HG03039 (cell line): ENCODE data around the gene NDOR1.

Experiments
- ATAC-seq: cut with Tn5 transposase; IDR thresholded peaks from one replicate; pipeline ENCODE4 v1.9.1; 2021; ENCODE audit warnings: mild to moderate bottlenecking, moderate library complexity; ENCODE audit not compliant: unreplicated experiment

NDOR1 gene

DNA sequence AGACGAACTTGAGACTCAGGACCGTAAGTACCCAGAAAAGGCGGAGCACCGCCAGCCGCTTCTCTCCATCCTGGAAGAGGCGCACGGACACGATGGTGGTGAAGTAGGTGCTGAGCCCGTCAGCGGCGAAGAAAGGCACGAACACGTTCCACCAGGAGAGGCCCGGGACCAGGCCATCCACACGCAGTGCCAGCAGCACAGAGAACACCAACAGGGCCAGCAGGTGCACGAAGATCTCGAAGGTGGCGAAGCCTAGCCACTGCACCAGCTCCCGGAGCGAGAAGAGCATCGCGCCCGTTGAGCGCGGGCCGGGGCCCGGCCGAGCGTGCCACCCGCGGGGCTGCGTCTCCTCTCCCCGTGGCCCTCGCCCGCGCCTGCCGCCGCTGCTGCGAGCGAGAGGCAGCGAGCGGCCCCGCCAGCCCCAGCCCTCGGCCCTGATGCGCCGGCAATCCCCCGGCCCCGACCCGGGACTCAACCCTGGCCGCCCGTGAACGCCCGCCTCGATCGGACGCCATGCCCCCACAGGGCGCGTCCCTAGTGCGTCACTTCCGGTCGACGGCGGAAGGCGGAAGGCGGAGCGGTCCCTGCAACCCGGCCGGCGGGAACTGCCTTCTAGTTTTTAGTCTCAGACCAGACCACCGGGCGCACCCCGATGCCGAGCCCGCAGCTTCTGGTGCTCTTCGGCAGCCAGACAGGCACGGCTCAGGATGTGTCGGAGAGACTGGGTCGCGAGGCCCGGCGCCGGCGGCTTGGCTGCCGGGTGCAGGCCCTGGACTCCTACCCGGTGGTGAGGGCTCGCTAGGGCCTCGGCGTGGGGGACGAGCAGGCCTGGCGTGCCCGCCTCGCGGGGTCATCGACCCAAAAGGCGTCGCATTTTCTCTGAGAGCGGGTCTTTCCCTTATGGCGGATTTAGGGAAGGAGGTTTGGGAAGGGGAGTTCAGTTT lies at the start of gene NDOR1, which contains the start of gene TMEM203:
TSS of gene NDOR1 (plus strand) at position 575 of the 944 bp plus-strand sequence. CDS start at position 653, 78 bp downstream.
TSS of gene TMEM203 (minus strand) at position 523 of the 944 bp plus-strand sequence. CDS start at position 289, 234 bp downstream.
- ATAC-seq = peak; percentile 42

DNA sequence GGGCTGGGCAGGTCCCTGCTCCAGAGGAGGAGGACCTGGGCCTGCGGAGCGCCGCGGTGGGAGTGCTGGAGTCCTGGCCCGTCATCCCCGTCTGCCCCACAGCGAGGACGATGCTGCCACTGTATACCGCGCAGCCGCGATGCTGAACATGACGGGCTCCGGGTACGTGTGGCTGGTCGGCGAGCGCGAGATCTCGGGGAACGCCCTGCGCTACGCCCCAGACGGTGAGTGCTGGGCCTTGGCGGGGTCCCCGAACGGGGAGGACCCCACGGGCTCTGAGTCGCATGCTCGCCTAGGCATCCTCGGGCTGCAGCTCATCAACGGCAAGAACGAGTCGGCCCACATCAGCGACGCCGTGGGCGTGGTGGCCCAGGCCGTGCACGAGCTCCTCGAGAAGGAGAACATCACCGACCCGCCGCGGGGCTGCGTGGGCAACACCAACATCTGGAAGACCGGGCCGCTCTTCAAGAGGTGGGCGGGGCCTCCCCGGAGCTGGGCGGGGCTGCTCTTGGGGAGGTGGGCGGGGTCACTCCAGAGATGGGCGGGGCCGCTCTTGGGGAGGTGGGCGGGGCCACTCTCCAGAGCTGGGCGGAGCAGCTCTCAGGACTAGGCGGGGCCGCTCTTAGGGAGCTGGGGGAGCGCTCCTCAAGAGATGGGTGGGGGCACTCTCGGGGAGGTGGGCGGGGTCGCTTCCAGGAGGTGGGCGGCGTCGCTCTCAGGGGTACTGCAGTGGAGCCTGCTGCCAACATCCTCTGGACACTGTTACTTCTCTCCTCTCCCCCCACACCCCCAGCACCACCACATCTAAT lies 48.7 kb upstream of the NDOR1 start:
- ATAC-seq = no peak

DNA sequence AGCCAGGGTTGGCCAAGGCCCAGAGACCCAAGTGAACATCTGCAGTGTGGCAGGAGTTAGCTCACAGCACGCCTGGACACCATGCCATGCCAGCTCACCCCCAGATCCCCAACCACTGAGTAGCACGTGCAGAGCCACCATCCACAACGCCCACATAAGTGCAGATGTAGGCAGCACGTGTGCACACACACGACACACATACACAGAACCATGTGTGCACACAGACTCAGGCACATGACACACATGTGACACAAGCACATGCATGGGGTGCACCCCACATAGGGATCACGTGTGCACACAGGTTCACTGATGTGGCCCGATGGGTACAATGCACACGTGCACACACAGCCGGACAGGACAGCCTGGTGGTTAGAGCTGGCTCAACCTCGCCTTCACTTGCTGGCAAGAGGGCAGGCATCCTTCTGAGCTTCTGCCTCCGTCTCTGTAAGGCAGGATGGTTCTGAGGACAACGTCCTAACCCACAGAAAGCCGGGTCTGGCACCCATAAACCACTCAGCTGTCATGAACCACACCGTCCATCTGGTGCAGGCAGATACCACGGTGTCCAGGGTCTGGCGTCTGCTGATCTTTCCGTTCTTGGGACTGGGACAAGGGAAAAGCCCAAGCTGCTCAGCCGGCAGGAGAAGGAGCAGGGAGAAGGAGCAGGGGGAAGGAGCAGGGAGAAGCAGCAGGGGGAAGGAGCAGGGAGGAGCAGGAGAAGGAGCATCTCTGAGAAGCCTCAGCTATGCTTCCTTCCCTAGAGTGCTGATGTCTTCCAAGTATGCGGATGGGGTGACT lies 47.7 kb upstream of the NDOR1 start:
- ATAC-seq = no peak

DNA sequence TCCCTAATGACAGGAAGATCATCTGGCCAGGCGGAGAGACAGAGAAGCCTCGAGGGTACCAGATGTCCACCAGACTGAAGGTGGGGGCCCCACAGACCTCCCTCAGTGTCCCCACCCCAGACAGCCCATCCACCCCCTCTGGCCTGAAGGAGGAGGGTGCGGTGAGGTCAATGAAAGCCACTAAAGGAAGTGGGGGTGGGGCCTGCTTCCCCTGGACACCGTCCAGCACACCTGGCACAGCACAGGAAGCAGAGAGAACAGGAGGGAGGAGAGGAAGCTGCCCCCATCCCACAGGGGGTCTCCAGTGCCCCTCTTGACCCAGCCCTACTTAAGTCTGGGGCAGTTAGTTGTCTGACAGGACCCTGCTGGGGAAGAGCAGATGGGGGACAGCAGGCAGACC lies 46.9 kb upstream of the NDOR1 start:
- no peak for ATAC-seq

- no peak for ATAC-seq
These were observed 46.1 kb upstream of the NDOR1 start for GRCh38 chr9:137159105-137160053.

- no peak for ATAC-seq
These were observed 45.5 kb upstream of the NDOR1 start for GRCh38 chr9:137160054-137160425.

- ATAC-seq = no peak
These were observed 44.6 kb upstream of the NDOR1 start for GRCh38 chr9:137160716-137161557.

- ATAC-seq = no peak
These were observed 43.7 kb upstream of the NDOR1 start for GRCh38 chr9:137161558-137162486.

DNA sequence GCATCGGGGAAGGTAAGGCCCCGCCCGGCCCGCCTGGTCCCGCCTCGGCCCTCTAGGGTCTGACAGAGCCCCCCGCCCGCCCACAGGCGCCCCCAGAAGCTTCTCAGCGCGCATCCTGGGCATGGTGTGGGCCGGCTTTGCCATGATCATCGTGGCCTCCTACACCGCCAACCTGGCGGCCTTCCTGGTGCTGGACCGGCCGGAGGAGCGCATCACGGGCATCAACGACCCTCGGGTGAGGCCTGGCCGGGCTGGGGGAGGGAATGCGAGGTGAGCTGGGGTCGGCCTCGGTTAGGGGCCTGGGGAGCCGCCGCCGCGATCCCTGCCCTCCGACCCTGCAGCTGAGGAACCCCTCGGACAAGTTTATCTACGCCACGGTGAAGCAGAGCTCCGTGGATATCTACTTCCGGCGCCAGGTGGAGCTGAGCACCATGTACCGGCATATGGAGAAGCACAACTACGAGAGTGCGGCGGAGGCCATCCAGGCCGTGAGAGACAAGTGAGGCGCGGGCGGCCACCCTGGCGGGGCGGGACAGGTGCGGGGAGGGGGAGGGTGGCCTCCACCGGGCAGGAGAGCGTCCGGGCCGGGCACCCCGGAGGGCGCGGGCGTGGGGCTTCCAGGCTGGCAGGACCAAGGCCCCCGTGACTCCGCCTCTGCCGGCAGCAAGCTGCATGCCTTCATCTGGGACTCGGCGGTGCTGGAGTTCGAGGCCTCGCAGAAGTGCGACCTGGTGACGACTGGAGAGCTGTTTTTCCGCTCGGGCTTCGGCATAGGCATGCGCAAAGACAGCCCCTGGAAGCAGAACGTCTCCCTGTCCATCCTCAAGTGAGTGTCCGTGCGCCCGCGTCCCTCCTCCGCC lies 42.8 kb upstream of the NDOR1 start:
- no peak for ATAC-seq

DNA sequence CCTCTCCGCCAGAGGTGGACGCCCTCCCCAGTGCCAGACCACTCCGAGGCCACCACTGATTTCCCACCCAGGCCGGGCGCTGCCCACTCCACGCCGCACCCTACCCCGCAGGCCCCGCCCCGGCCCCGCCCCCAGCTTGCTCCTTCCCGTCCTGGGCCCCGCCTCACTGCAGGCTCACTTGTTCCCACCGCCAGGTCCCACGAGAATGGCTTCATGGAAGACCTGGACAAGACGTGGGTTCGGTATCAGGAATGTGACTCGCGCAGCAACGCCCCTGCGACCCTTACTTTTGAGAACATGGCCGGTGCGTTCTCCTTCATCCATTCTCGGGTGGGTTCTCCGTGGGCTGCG lies 42.2 kb upstream of the NDOR1 start:
- ATAC-seq = no peak

GRCh38 chr9:137163805-137164204 lies 41.7 kb upstream of the NDOR1 start:
- ATAC-seq = no peak

DNA sequence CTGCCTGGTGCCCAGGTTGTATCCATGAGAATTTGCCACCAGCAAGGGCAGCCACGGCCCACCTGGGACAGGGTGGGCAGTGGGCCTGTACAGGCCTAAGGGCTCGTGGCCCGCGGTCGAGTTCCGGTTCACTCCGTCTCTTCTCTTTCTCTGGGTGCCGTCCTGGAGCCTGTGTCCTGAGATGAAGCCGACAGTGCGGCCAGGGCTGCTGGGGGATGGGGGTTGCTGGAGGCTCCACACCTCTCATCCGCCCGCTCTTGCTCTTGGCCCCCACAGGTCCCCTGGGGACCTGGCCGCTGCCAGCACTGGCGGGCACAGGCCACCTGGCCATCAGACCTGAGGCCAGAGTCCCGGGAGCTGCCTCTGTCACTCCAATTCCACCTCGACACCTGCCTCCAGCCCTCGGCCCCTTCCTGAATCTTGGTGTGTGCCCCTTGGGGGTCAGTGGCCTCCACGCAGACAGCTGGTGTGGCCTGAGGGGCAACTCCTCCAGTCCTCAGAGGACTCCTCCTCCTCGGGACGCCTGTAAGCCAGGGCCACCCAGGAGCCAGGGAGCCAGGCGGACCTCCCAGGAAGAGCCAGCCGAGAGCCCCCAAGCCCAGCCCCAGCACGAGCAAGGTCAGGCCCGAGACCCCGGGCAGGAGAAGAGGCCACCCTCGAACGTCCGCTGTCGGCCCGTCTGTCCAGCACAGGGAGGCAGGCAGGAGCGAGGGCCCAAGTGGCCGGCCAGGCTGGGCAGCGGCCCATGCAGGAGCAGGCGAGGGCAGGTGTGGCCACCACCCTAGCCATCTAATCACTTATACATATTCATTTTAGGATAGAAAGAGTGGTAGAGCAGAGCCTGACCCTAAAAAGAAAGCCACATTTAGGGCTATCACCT lies 40.9 kb upstream of the NDOR1 start:
- no peak for ATAC-seq

- no peak for ATAC-seq
These were observed 40.2 kb upstream of the NDOR1 start for GRCh38 chr9:137165250-137165836.

DNA sequence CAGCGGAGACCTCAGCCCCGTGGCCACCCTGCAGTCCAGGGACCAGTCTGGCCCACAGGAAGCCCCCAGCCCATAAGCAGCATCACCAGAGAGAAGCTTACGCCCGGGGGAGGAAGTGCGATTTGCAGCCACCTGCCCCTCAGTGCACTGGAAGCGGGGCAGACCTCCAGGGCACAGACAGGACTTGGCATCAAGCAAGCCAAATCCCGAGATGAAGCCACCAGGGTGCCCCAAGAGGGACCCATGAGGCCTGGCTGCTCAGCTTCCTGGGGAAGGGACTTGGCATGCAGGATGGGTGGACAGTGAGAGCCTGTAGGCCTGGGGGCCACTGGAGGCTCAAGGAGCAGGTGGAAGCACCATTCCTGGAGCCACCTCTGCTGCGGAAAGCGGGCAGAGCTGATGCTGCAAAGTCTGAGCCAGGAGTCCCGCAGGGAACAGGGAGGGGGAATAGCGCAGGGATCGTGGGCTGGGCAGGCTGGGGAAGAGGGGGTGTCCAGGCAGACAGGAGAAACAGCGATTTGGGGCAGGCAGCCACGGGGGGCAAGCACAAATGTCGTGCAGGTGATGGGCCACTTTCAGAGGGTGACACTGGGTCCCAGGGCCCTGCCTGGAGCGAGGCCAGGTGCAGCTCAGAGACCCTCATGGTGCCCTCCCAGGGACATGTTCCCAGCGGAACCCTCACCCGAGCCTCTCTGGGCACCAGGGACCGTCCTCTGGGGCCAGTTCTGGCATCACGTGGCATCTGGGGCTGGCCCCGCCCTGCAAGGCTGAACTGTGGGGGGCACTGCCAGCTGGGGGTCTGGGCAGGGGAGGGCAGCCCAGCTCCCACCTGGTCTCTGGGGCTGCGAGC lies 38.9 kb upstream of the NDOR1 start:
- no peak for ATAC-seq

DNA sequence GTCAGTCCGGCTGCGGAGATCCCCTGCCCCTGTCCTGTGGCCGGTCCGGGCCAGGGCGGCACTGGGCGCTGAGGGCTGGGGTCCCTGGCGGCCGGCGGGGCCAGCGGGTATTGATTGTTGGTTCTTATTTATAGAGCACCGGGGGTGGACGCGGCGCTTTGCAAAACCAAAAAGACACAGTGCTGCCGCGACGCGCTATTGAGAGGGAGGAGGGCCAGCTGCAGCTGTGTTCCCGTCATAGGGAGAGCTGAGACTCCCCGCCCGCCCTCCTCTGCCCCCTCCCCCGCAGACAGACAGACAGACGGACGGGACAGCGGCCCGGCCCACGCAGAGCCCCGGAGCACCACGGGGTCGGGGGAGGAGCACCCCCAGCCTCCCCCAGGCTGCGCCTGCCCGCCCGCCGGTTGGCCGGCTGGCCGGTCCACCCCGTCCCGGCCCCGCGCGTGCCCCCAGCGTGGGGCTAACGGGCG lies 38.2 kb upstream of the NDOR1 start:
- no peak for ATAC-seq
